LNCAP (cell line): ENCODE measurements around the gene STRBP.

Experiments used
- CTCF ChIP-seq: fragments of 450-650 bp; IDR thresholded peaks from 2 replicates; pipeline ENCODE4 v1.5.1; 2017; ENCODE audit warnings: mild to moderate bottlenecking

Gene STRBP

GRCh38 chr9:123265833-123266232, 2.6 kb downstream of the STRBP start:
- no peak for TF ChIP-seq CTCF

GRCh38 chr9:123263227-123263626, 5.2 kb downstream of the STRBP start:
- no peak for TF ChIP-seq CTCF

GRCh38 chr9:123262338-123262737, 6.0 kb downstream of the STRBP start:
- no peak for TF ChIP-seq CTCF

GRCh38 chr9:123261006-123261677, 7.2 kb downstream of the STRBP start:
- no peak for TF ChIP-seq CTCF

- no peak for TF ChIP-seq CTCF
These were observed 8.0 kb downstream of the STRBP start for GRCh38 chr9:123260340-123260739.

GRCh38 chr9:123257276-123257675, 11.1 kb downstream of the STRBP start:
- TF ChIP-seq CTCF: no peak

GRCh38 chr9:123255718-123256117, 12.7 kb downstream of the STRBP start:
- no peak for TF ChIP-seq CTCF

- no peak for TF ChIP-seq CTCF
These were observed 15.2 kb downstream of the STRBP start for GRCh38 chr9:123253204-123253603.
